Right lobe of liver (tissue), 4 donors: Measurements from ENCODE around the gene FNTB.

Experiments
- CTCF ChIP-seq, 4 donors: fragments of 200-600 bp in 3 of 4; fragments of 450-650 bp in 1 of 4; IDR thresholded peaks; one replicate each; pipeline versions ENCODE4 v1.5.1 to v1.8.0; 2016 to 2022; ENCODE audit warnings: antibody characterized with exemption in 4 of 4, mild to moderate bottlenecking in 2 of 4
- POLR2A ChIP-seq: fragments of 450-650 bp; IDR thresholded peaks from one replicate; pipeline ENCODE4 v1.6.1; 2017; ENCODE audit warnings: antibody characterized with exemption, mild to moderate bottlenecking
- donor health status: DM: no; HTN: no; CAD: no.
- donor health status: DM: no; HTN: no; CAD: no.
- donor health status: DM: no; HTN: yes; CAD: no.

- no peak for TF ChIP-seq CTCF (IDR thresholded peaks at IDR 0.05)
- TF ChIP-seq POLR2A = no peak
Measured at GRCh38 chr14:65053466-65053865, 66.8 kb downstream of the FNTB start.
